ENCODE measurements around the gene CHST9.

The CHST9 gene

GRCh38 chr18:27033722-27034121 is 151.4 kb downstream of the CHST9 start:
- no peak for DNase-seq (ENCODE audit: low spot score)
- TF ChIP-seq, protein P1, sequence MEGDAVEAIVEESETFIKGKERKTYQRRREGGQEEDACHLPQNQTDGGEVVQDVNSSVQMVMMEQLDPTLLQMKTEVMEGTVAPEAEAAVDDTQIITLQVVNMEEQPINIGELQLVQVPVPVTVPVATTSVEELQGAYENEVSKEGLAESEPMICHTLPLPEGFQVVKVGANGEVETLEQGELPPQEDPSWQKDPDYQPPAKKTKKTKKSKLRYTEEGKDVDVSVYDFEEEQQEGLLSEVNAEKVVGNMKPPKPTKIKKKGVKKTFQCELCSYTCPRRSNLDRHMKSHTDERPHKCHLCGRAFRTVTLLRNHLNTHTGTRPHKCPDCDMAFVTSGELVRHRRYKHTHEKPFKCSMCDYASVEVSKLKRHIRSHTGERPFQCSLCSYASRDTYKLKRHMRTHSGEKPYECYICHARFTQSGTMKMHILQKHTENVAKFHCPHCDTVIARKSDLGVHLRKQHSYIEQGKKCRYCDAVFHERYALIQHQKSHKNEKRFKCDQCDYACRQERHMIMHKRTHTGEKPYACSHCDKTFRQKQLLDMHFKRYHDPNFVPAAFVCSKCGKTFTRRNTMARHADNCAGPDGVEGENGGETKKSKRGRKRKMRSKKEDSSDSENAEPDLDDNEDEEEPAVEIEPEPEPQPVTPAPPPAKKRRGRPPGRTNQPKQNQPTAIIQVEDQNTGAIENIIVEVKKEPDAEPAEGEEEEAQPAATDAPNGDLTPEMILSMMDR (IDR thresholded peaks at IDR 0.05; ENCODE audit: extremely low read depth, insufficient read depth, missing control alignments), result no peak
- in situ Hi-C loops (cut with MboI; ENCODE audit: low pct_unique_long_range_greater_than_20kb, low sequenced_read_pairs, unreplicated experiment), result no loop called here

GRCh38 chr18:27030421-27030820 is 154.7 kb downstream of the CHST9 start:
- DNase-seq (ENCODE audit: low spot score), result no peak
- in situ Hi-C loops (cut with MboI; ENCODE audit: low pct_unique_long_range_greater_than_20kb, low sequenced_read_pairs, unreplicated experiment), result no loop called here
- TF ChIP-seq, protein P1 (IDR thresholded peaks at IDR 0.05; ENCODE audit: extremely low read depth, insufficient read depth, missing control alignments), result no peak

- DNase-seq (ENCODE audit: low spot score), result no peak
- in situ Hi-C loops (cut with MboI; ENCODE audit: low pct_unique_long_range_greater_than_20kb, low sequenced_read_pairs, unreplicated experiment), result no loop called here
- TF ChIP-seq, protein P1 (IDR thresholded peaks at IDR 0.05; ENCODE audit: extremely low read depth, insufficient read depth, missing control alignments), result no peak
Observed at GRCh38 chr18:27022477-27022876, 162.6 kb downstream of the CHST9 start.

GRCh38 chr18:27017901-27018500 is 167.1 kb downstream of the CHST9 start:
- DNase-seq (ENCODE audit: low spot score), result peak; percentile 15
- in situ Hi-C loops (cut with MboI; ENCODE audit: low pct_unique_long_range_greater_than_20kb, low sequenced_read_pairs, unreplicated experiment), result no loop called here
- TF ChIP-seq, protein P1 (IDR thresholded peaks at IDR 0.05; ENCODE audit: extremely low read depth, insufficient read depth, missing control alignments), result peak; percentile 65

DNA sequence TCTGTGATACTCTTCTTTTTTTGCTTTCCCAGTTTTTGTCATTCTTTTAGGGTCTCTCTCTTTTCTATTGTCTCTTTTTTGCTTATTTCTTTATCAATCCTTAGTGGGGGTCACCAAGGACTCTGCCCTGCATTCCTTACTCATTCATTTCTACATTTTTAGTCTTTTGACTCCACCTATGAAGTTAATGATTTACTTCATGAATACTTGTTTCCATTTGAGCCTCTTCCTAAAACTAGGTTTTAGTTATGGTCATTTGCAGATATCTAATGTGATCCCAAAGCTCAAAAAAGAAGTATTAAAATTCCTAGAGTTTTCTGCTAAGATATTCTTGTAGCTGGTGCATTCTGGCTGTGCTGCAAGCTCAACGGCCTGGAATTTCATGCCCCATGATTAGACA is 170.3 kb downstream of the CHST9 start:
- DNase-seq (ENCODE audit: low spot score), result no peak
- TF ChIP-seq, protein P1 (IDR thresholded peaks at IDR 0.05; ENCODE audit: extremely low read depth, insufficient read depth, missing control alignments), result no peak
- in situ Hi-C loops (cut with MboI; ENCODE audit: low pct_unique_long_range_greater_than_20kb, low sequenced_read_pairs, unreplicated experiment), result no loop called here

DNA sequence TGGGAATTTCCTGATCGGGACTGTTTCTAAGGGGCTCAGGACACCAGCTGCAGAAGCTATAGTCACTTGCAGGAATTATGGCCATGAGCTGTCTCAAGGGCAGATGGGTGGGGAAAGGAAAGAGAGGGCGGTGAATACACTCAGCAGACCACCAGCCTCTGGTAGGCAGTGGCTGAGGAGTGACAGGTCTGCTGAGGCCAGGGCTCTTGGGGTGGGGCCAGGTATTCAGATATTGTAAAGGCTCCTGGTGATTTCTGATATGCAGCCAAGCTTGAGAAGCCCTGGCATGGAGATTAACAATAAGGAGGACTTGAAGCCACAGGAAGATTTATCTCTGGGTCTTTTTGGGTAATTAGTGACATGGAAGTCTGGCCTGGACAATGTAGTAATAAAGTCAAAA is 174.3 kb downstream of the CHST9 start:
- no peak for DNase-seq (ENCODE audit: low spot score)
- in situ Hi-C loops (cut with MboI; ENCODE audit: low pct_unique_long_range_greater_than_20kb, low sequenced_read_pairs, unreplicated experiment), result no loop called here
- TF ChIP-seq, protein P1 (IDR thresholded peaks at IDR 0.05; ENCODE audit: extremely low read depth, insufficient read depth, missing control alignments), result no peak

Data from GM13977 (cell line).